GM12891 (cell line): Measurements from ENCODE around the gene NBEA.

ENCODE experiments used
- POLR2A ChIP-seq: IDR thresholded peaks from 2 replicates; pipeline ENCODE4 v1.6.1; 2011; ENCODE audit warnings: low read depth, low read length, control low read depth
- POLR2AphosphoS5 ChIP-seq: IDR thresholded peaks from 2 replicates; pipeline ENCODE4 v1.6.1; 2011; ENCODE audit warnings: low read depth, low read length, control low read depth
- SPI1 ChIP-seq: IDR thresholded peaks from 2 replicates; pipeline ENCODE4 v1.6.1; 2011; ENCODE audit warnings: low read depth, low read length, control low read depth
- TAF1 ChIP-seq: IDR thresholded peaks from 2 replicates; pipeline ENCODE4 v1.6.1; 2011; ENCODE audit warnings: low read depth, low read length, control low read depth

- no peak for TF ChIP-seq POLR2A
- TF ChIP-seq TAF1: no peak
- no peak for TF ChIP-seq POLR2AphosphoS5
- no peak for TF ChIP-seq SPI1
Observed at GRCh38 chr13:35716729-35717128, 774.7 kb downstream of the NBEA start.
